Uterus (tissue), 4 donors: Measurements from ENCODE around the gene RCN2. TPM values are rescaled to one million over a fixed set of nuclear protein-coding genes. Genes with fewer than 3 reads are reported as not detected.

Experiments used
- DNase-seq, 2 donors: peaks; one replicate each; pipeline ENCODE4 v3.0.0-alpha.2; 2019 to 2020
- H3K27ac ChIP-seq, 2 donors: fragments of 200-600 bp; sonication (generic); 1 replicate in 1 of 2; 2 replicates in 1 of 2; pipeline ENCODE4 v1.5.1; 2016 to 2018
- H3K27me3 ChIP-seq, 2 donors: fragments of 200-600 bp; sonication (generic); one replicate each; pipeline ENCODE4 v1.5.1; 2018 to 2019; ENCODE audit warnings: control low read depth in 1 of 2
- H3K36me3 ChIP-seq, 2 donors: fragments of 200-600 bp; sonication (generic); one replicate each; pipeline ENCODE4 v1.5.1; 2019; ENCODE audit warnings: control low read depth in 1 of 2
- H3K4me1 ChIP-seq, 2 donors: fragments of 200-600 bp; sonication (generic); one replicate each; pipeline ENCODE4 v1.5.1; 2018 to 2019; ENCODE audit warnings: control low read depth in 1 of 2
- H3K4me3 ChIP-seq, 2 donors: fragments of 200-600 bp; sonication (generic); 1 replicate in 1 of 2; 2 replicates in 1 of 2; pipeline ENCODE4 v1.5.1; 2018 to 2019; ENCODE audit warnings: mild to moderate bottlenecking in 1 of 2
- H3K9me3 ChIP-seq, 2 donors: fragments of 200-600 bp; sonication (generic); one replicate each; pipeline ENCODE4 v1.5.1; 2019; ENCODE audit warnings: control low read depth in 1 of 2
- CTCF ChIP-seq, 4 experiments: fragments of 200-600 bp in 2 of 4; fragments of 450-650 bp in 2 of 4; sonication (generic) in 2 of 4; IDR thresholded peaks; one replicate each; pipeline ENCODE4 v1.5.1; 2016 to 2019; ENCODE audit warnings: antibody characterized with exemption in 4 of 4, mild to moderate bottlenecking in 2 of 4, moderate library complexity in 1 of 4
- POLR2A ChIP-seq, 2 donors: fragments of 450-650 bp; IDR thresholded peaks; one replicate each; pipeline ENCODE4 v1.6.1; 2016; ENCODE audit warnings: antibody characterized with exemption in 2 of 2, mild to moderate bottlenecking in 1 of 2, moderate library complexity in 1 of 2
- intact Hi-C: fragments of 100-400 bp; cut with DNase I; formaldehyde crosslinking; loops from one replicate; pipeline ENCODE4 v1.15.1; 2023; ENCODE audit warnings: low total_unique reads
- total RNA-seq, 4 donors: library from RNA; depleted of rRNA in 3 of 4; stranded (reverse); fragments of >200 nt in 3 of 4; gene quantifications; one replicate each; pipeline versions ENCODE4 v1.1.0 to v1.2.4, GENCODE V29; 2014 to 2023
- donor health status: DM: yes; HTN: yes; CAD: no.

The RCN2 gene
- total RNA-seq, 4 donors from 2014 or later = 26.1 to 108 (median 46.7) TPM

- H3K4me3 ChIP-seq = no peak overlapping the region
- no peaks in the 10 kb centered on the region for H3K4me1 ChIP-seq
- no peaks in the 10 kb centered on the region for H3K27me3 ChIP-seq
- H3K36me3 ChIP-seq = no peaks in the 10 kb centered on the region
- no peak overlapping the region for H3K27ac ChIP-seq
- no peak for TF ChIP-seq POLR2A (IDR thresholded peaks at IDR 0.05)
- TF ChIP-seq CTCF (IDR thresholded peaks at IDR 0.05) = no peak
- intact Hi-C loops = no loop called here
- H3K9me3 ChIP-seq = no peaks in the 10 kb centered on the region
- DNase-seq = no peak
Observed at GRCh38 chr15:76991048-76991447, 59.5 kb downstream of the RCN2 start.

- Histone ChIP-seq H3K4me3 (no peak overlapping the region), H3K27ac (no peak overlapping the region), H3K27me3 (no peaks in the 10 kb centered on the region), H3K36me3 (no peaks in the 10 kb centered on the region), H3K4me1 (no peaks in the 10 kb centered on the region), H3K9me3 (no peaks in the 10 kb centered on the region)
- intact Hi-C loops = no loop called here
- DNase-seq = no peak
- TF ChIP-seq CTCF (IDR thresholded peaks at IDR 0.05) (no peak), POLR2A (IDR thresholded peaks at IDR 0.05) (no peak)
Observed at GRCh38 chr15:76991741-76992645, 60.4 kb downstream of the RCN2 start.

GRCh38 chr15:76993114-76993725, 61.7 kb downstream of the RCN2 start:
- TF ChIP-seq CTCF (IDR thresholded peaks at IDR 0.05) = no peak
- no peak for TF ChIP-seq POLR2A (IDR thresholded peaks at IDR 0.05)
- intact Hi-C loops = no loop called here
- Histone ChIP-seq H3K36me3 (no peaks in the 10 kb centered on the region), H3K9me3 (no peaks in the 10 kb centered on the region), H3K27ac (no peak overlapping the region), H3K27me3 (no peaks in the 10 kb centered on the region), H3K4me1 (no peaks in the 10 kb centered on the region), H3K4me3 (no peak overlapping the region)
- DNase-seq = no peak

GRCh38 chr15:76994001-76994400, 62.5 kb downstream of the RCN2 start:
- Histone ChIP-seq H3K4me3 (no peak overlapping the region), H3K9me3 (no peaks in the 10 kb centered on the region), H3K27ac (no peak overlapping the region), H3K4me1 (no peaks in the 10 kb centered on the region), H3K27me3 (no peaks in the 10 kb centered on the region), H3K36me3 (no peaks in the 10 kb centered on the region)
- no peak for DNase-seq
- TF ChIP-seq POLR2A (IDR thresholded peaks at IDR 0.05) (no peak), CTCF (IDR thresholded peaks at IDR 0.05) (no peak)
- intact Hi-C loops = no loop called here

GRCh38 chr15:76994496-76994895, 62.9 kb downstream of the RCN2 start:
- Histone ChIP-seq H3K9me3 (no peaks in the 10 kb centered on the region), H3K27ac (no peak overlapping the region), H3K4me1 (no peaks in the 10 kb centered on the region), H3K27me3 (no peaks in the 10 kb centered on the region), H3K4me3 (no peak overlapping the region), H3K36me3 (no peaks in the 10 kb centered on the region)
- DNase-seq = no peak
- no peak for TF ChIP-seq POLR2A (IDR thresholded peaks at IDR 0.05)
- no peak for TF ChIP-seq CTCF (IDR thresholded peaks at IDR 0.05)
- intact Hi-C loops = no loop called here
